Parathyroid adenoma (tissue), 2 donors: ENCODE results near the gene SEPTIN1.
"Not testable (repeated sequence)": the region's sequence is repeated elsewhere in the genome, so short reads cannot be mapped to it uniquely, and the experiment has no call there.

Experiments used
- H2AFZ ChIP-seq: fragments of 300-600 bp; sonication (generic); one replicate; pipeline ENCODE4 v1.7.0; 2017; ENCODE audit warnings: antibody characterized with exemption, mild to moderate bottlenecking
- H3K27ac ChIP-seq: fragments of 300-600 bp; sonication (generic); one replicate; pipeline ENCODE4 v1.7.0; 2017
- H3K27me3 ChIP-seq: fragments of 300-600 bp; sonication (generic); one replicate; pipeline ENCODE4 v1.7.0; 2017; ENCODE audit warnings: low read length; ENCODE audit not compliant: control insufficient read depth, insufficient read depth
- H3K36me3 ChIP-seq: fragments of 300-600 bp; sonication (generic); one replicate; pipeline ENCODE4 v1.7.0; 2017; ENCODE audit warnings: low read length; ENCODE audit not compliant: control insufficient read depth, insufficient read depth
- H3K4me1 ChIP-seq: fragments of 300-600 bp; sonication (generic); one replicate; pipeline ENCODE4 v1.7.0; 2017; ENCODE audit warnings: control low read depth
- H3K4me2 ChIP-seq: fragments of 300-600 bp; sonication (generic); one replicate; pipeline ENCODE4 v1.7.0; 2017; ENCODE audit warnings: low read length
- H3K4me3 ChIP-seq: fragments of 300-600 bp; sonication (generic); one replicate; pipeline ENCODE4 v1.7.0; 2017; ENCODE audit warnings: low read depth, low read length
- H3K79me2 ChIP-seq: fragments of 300-600 bp; sonication (generic); one replicate; pipeline ENCODE4 v1.7.0; 2017; ENCODE audit warnings: control low read depth
- H3K9ac ChIP-seq: fragments of 300-600 bp; sonication (generic); one replicate; pipeline ENCODE4 v1.7.0; 2017; ENCODE audit warnings: mild to moderate bottlenecking
- H3K9me3 ChIP-seq: fragments of 300-600 bp; sonication (generic); one replicate; pipeline ENCODE4 v1.7.0; 2017; ENCODE audit warnings: low read length; ENCODE audit not compliant: control insufficient read depth
- CTCF ChIP-seq: fragments of 300-600 bp; sonication (generic); IDR thresholded peaks from one replicate; pipeline ENCODE4 v1.7.0; 2017; ENCODE audit warnings: antibody characterized with exemption, mild to moderate bottlenecking
- donor health status: primary hyperparathyroidism.

SEPTIN1 gene

GRCh38 chr16:30397056-30397455, 14.7 kb upstream of the SEPTIN1 start:
- Histone ChIP-seq H3K4me3 (no peak overlapping the region), H3K4me1 (peaks cover 18% of the 10 kb centered on the region), H2AFZ (no peak overlapping the region), H3K79me2 (no peaks in the 10 kb centered on the region), H3K4me2 (no peak overlapping the region), H3K9ac (no peak overlapping the region), H3K27ac (no peak overlapping the region), H3K9me3 (no peaks in the 10 kb centered on the region), H3K36me3 (no peaks in the 10 kb centered on the region), H3K27me3 (no peaks in the 10 kb centered on the region)
- TF ChIP-seq CTCF, result no peak

GRCh38 chr16:30396627-30397026, 14.3 kb upstream of the SEPTIN1 start:
- H3K9me3 ChIP-seq, H3K79me2 ChIP-seq, H2AFZ ChIP-seq, H3K9ac ChIP-seq, H3K36me3 ChIP-seq, H3K27me3 ChIP-seq: not testable (repeated sequence)
- peaks cover 18% of the 10 kb centered on the region for H3K4me1 ChIP-seq
- peak overlapping the region; percentile 82 for H3K27ac ChIP-seq
- H3K4me2 ChIP-seq, result peak overlapping the region; percentile 72
- peak overlapping the region; percentile 63 for H3K4me3 ChIP-seq

- Histone ChIP-seq H3K4me1 (peaks cover 18% of the 10 kb centered on the region), H3K4me2 (peak overlapping the region; percentile 72), H3K9me3 (no peaks in the 10 kb centered on the region), H3K36me3 (no peaks in the 10 kb centered on the region), H3K9ac (peak overlapping the region; percentile 21), H3K4me3 (peak overlapping the region; percentile 63), H3K27me3 (no peaks in the 10 kb centered on the region), H2AFZ (peak overlapping the region; percentile 90), H3K79me2 (no peaks in the 10 kb centered on the region), H3K27ac (peak overlapping the region; percentile 82)
- no peak for TF ChIP-seq CTCF
Observed at GRCh38 chr16:30395992-30396585, 13.7 kb upstream of the SEPTIN1 start.

GRCh38 chr16:30395155-30395991, 13.0 kb upstream of the SEPTIN1 start, which contains the start of gene ZNF48:
TSS of gene ZNF48 (plus strand) at chr16:30395420. CDS start at chr16:30395795, 375 bp downstream.
- H3K27me3 ChIP-seq, result no peaks in the 10 kb centered on the region
- H3K9me3 ChIP-seq, result no peaks in the 10 kb centered on the region
- peak within 1 kb of the TSS; percentile 96 for H2AFZ ChIP-seq
- peak within 1 kb of the TSS; percentile 83 for H3K27ac ChIP-seq
- peaks cover 18% of the 10 kb centered on the region for H3K4me1 ChIP-seq
- peak within 1 kb of the TSS; percentile 83 for H3K9ac ChIP-seq
- H3K4me2 ChIP-seq, result peak within 1 kb of the TSS; percentile 79
- peak; percentile 22 for TF ChIP-seq CTCF
- H3K79me2 ChIP-seq, result no peaks in the 10 kb centered on the region
- no peaks in the 10 kb centered on the region for H3K36me3 ChIP-seq
- peak within 1 kb of the TSS; percentile 63 for H3K4me3 ChIP-seq

- peak overlapping the region; percentile 83 for H3K9ac ChIP-seq
- H3K79me2 ChIP-seq, result no peaks in the 10 kb centered on the region
- H3K4me1 ChIP-seq, result peaks cover 14% of the 10 kb centered on the region
- no peaks in the 10 kb centered on the region for H3K36me3 ChIP-seq
- H3K27me3 ChIP-seq, result no peaks in the 10 kb centered on the region
- peak overlapping the region; percentile 83 for H3K27ac ChIP-seq
- no peak for TF ChIP-seq CTCF
- H3K9me3 ChIP-seq, result no peaks in the 10 kb centered on the region
- H3K4me3 ChIP-seq, result peak overlapping the region; percentile 63
- peak overlapping the region; percentile 79 for H3K4me2 ChIP-seq
- peak overlapping the region; percentile 96 for H2AFZ ChIP-seq
Observed at GRCh38 chr16:30394592-30395154, 12.3 kb upstream of the SEPTIN1 start.
